Stimulated activated CD8-positive, alpha-beta memory T cell treated with anti-CD3 and anti-CD28 coated beads, Interleukin-4, amount 100 ng/mL, for 24 hours (primary cell): Measurements from ENCODE around the gene ST6GAL1.

Source experiments
- DNase-seq: peaks from one replicate; pipeline ENCODE4 v3.0.0-alpha.2; 2020; ENCODE audit warnings: low read depth

ST6GAL1 gene

GRCh38 chr3:187112934-187113793, 182.8 kb downstream of the ST6GAL1 start:
- no peak for DNase-seq

GRCh38 chr3:187114511-187114910, 184.2 kb downstream of the ST6GAL1 start:
- no peak for DNase-seq

GRCh38 chr3:187120326-187120725, 190.0 kb downstream of the ST6GAL1 start:
- DNase-seq: no peak

- no peak for DNase-seq
Observed at GRCh38 chr3:187122261-187122660, 191.9 kb downstream of the ST6GAL1 start.

- no peak for DNase-seq
Observed at GRCh38 chr3:187125319-187126031, 195.1 kb downstream of the ST6GAL1 start.
